C1 segment of cervical spinal cord (tissue), 14 donors: ENCODE results near the gene PISD.

Experiments used
- DNase-seq, 14 donors: peaks; one replicate each; lab custom pipeline; 2025; lab: John Stamatoyannopoulos, UW

Gene PISD

DNA sequence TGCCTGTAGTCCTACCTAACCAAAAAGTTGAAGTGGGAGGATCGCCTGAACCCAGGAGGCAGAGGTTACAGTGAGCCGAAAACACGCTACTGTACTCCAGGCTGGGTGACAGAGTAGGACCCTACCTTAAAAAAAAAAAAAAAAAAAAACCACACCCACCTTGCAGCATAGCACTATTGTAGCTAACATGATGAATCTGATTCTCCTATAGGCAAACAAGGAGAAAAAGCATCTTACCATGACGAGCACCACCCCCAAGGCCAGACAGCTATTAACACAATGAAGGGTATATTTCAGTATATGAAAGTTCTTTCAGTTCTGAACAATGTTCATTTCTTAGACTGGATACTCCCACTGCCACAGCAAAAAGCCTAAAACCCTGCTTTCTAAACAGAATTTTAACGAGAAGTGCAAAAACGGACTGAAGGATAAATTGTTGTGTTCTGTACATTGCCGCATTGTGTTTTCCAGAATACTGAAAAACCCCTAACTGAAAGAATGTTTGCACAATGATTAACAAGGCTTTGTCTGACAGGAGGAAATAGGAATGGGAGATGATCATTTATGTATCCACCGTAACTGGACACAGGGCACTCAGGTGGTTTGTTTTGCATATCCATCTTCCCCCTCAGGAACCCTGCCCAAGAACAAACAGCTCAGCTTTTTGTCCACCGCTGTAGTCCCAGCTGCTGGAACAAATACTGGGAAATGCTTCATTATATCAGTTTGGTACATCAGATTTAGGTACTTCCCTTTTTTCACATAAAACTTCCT lies 8.9 kb downstream of the PISD start:
- no peak for DNase-seq

DNA sequence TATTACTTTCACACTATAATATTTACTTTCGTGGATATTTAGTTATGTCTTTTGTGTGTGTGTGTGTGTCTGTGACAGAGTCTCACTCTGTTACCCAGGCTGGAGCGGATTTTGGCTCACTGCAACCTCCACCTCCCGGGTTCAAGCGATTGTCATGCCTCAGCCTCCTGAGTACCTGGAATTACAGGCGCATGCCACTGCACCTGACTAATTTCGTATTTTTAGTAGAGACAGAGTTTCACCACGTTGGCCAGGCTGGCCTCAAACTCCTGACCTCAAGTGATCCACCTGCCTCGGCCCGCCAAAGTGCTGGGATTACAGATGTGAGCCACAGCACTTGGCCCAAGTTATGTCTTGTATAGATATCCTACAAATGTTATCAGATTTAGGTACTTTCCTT lies 9.9 kb downstream of the PISD start:
- DNase-seq, result no peak

DNA sequence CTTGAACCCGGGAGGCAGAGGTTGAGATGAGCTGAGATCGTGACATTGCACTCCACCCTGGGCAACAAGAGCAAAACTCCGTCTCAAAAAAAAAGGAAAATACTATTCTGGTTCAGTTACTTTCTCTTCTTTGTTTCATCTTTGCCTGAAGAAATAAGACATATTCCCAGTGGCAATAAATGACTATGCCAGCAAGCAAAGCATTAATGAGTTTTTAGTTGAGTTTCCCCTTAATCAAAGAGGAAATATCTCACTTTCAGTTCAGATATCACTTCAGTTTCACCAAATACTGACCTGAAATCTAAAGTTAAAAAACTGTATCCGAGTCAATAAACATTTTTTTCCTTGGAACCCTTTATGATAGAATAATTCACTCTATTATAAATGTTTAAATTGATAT lies 10.4 kb downstream of the PISD start:
- DNase-seq, result no peak

DNA sequence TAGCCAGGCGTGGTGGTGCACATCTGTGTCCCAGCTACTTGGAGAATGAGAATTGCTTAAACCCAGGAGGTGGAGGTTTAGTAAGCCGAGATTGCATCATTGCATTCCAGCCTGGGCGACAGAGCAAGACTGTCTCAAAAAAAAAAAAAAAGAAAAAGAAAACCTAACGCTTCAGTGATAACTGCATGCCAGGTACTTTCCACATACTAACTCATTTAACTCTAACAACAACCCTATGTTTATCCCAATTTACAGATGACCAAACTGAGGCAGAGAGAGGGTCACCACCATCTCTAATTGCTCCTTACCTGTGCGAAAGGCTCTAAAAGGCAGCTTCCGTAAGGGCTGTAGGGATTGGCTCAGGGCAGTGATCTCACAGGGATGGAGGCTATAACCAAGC lies 11.6 kb downstream of the PISD start:
- no peak for DNase-seq

DNA sequence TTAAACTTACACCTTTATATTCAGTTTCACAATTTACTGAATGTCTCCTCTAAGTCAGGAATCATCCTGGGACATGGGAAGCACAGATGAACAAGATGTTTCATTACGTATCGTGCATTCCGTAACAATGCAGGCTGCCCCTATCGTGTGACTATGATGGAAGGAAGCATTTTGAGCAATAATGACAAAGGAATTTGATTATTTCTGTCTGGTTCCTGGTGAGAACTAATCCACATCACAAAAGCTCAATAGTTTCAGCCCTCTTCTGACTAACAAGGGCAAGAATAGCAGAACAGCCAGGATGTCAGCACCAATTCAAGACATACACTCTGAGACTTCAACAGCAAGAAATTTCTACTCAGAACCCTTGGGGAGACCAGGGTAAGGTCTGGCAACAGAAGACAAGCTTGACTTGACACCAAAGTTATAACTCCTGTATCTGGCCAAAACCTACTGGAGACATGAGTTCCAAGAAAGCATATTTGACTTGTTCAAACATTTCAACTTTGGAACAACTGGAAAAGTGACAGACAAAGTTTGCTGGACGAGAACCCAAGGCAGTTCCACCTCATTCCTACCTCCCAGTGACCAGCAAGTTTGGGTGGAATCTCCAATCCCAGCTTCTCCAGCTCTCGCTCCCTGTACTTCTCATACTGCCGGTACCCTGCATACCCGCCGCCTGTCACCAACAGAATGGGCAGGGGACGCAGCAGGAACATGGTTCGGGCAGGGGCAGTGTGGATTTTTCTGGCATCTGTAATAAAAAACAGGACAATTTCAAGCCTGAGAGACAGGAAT lies 14.3 kb downstream of the PISD start:
- no peak for DNase-seq

DNA sequence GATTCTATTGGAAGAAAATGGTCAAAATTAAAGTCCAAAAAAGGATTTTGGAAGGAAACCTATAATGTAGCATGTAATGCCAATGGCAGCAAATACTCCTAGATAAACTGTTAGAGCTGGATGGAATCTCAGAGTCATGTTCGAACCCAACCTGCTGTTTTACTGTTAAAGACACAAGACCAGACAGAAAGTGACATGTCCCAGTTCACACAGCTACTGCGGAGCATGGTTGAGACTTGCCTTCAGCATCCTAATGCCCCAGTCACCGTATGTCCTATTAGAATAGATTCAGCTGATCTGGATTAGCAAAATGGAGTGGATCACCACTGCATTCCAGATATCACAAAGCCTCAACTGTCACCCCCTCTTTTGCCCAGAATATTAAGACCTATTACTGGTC lies 14.9 kb downstream of the PISD start:
- DNase-seq, result no peak

DNA sequence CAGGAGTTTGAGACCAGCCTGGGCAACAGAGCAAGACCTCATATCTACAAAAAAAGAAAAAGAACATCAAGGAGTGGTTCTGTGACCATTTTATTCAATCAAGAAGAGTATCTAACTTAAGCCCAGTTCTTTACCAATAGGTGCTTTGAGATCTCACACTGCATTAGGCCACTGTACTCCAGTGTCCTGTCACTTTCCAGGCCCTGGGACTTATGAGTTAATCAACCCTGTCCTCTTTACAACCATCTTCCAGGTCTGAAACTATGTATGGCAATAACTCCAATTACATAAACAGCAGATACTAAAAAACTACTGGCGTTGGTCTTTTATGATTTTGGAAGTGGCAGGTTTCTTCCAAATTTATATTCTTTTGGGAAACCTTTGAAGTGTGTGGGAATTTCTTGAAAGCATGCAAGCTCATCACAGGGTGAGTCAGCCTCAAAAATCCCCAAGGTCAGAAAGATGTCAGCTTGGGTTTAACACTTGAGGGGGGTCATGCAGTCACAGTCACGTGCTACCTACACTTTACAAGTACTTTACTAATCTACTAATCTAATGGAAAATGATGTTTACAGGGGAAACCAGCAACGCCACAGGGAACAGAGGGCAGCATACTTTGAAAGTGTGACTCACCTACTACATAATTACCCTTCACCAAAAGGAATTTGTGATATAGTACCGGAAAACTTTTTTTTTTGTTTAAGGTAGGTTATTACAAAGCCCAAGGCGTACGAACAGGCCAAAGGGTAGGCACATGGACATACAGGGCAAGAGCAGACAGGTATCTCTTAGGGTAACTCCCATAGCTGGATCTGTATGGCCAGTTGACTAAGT lies 15.6 kb downstream of the PISD start:
- DNase-seq, result no peak

DNA sequence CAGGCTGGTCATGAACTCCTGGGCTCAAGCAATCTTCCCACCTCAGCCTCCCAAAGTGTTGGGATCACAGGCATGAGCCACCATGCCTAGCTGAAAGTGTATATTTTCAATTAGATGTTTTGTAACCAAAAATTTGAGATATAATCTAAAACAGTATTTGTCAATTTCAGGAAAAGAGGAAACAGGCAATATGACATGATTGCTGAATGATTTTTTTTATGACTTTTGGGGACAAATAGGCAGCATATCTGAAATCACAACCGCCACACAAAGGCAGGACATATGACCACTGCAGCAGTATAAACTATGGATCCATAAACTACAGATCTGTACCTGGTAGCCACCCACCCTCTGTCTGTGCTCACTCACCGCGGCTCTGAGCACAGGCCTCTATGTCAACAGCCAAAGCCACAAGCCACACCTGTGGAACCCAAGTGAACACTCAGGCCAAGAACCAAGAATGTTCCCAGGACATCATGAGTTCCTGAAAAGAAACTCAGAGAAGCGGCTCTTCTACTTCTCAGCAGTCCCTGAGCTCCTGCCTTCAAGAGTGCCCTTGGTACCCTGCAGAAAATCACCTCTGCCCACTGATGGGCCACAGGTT lies 22.5 kb downstream of the PISD start:
- no peak for DNase-seq

DNA sequence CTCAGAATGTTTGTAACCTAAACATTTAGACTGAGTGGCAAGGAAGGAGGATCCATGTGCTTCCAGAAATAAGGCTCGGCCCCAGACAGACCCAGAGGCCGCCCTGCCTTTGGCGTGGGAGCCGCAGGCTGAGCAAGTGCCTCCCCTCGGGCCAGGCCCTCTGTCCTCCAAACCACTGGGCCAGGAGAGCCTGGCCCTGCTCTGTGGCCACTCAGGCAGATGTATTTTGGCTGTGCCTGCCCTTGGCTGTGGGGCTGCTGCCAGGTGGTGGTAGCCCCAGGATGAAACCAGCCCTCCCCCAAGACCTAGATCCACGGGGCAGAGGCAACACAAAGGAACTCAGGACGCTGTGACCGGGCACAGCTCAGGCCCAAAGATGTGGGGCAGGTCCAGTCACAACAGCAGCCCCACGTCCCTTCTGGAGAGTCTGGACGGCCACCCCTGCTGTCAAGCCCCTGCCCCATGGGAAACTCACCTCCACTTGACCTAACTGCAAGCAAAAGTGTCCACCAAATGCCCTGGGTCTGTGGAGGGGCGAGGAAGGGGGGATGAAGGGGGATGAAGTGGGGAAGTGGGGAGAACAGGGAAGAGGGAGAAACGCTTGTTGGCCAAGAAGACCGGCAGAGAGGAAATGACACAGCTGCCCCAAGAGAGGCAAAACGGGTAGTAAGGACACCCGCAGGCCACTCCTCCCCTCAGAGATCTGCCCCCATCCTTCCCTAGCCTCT lies 24.0 kb downstream of the PISD start:
- DNase-seq, result peak in 6 of 14 donors; percentile 11 to 73 (median 32)

DNA sequence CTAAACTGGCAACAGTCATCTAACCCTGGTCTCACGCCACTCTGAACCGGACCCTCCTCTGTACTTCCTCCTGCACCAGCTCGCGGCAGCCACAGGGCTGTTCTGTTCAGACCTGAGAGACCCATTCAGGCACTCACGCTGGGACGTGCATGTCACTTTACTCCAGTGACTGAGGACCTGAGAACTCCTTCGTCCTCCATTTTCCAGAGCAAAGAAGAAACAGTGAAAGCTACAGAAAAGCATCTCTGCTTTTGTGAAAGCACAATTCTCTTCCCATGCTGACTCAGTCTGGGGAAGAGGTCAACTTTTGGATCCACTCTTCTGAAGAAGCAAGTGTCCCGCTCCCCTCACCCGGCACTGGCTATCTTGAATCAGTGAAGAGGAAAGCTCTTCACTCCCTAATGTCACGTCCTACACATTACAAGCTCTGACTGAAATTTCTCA lies 24.5 kb downstream of the PISD start:
- DNase-seq, result peak in 1 of 14 donors; percentile 17

DNA sequence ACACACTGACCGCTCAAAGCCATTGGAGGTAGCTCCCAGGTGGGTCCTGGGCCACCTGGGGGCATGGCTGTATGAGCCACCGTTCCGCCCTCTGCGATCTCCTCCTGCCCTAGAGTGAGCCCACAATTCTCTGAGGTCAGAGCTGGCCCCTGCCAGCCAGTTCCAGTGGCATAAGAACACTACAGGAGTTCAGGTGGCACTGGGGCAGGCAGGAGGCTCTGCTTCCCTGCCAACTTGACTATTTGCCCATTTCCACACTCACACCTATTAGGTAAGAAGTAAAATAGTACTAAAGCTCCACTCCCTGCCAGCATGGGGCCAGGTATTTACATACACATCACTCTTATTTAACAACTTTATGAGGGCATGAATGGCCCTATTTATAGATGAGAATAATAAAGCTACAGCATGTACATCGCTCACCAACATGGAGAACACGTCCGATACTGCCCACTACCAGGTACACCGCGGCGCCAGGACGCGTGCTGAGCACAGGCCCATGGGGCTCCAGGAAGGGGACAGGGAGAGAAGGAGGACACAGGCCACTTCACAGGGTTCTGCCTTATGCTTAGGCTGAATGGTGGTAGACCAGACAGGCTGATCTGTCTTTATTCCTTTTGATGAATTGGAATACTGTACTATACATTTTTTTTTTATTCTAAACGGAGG lies 26.2 kb downstream of the PISD start:
- no peak for DNase-seq

DNA sequence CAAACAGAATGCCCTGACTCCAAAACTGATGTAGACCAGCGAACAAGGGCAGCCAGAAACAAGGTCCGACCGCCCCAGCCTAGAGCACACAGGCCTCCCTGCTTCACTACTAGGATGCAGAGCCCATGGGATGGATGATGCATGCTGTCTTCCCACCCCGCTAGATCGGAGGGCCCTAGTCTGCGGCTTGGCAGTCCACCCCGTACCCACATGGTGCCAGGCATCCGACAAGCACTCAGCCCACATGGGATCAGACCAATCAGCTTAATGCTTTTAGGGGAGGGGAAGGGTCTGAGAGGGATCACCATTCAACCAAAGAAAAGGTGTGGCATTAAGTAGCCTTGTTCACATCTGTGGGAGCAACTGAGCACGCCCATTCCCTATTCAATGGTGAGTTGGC lies 30.6 kb downstream of the PISD start:
- DNase-seq, result no peak

DNA sequence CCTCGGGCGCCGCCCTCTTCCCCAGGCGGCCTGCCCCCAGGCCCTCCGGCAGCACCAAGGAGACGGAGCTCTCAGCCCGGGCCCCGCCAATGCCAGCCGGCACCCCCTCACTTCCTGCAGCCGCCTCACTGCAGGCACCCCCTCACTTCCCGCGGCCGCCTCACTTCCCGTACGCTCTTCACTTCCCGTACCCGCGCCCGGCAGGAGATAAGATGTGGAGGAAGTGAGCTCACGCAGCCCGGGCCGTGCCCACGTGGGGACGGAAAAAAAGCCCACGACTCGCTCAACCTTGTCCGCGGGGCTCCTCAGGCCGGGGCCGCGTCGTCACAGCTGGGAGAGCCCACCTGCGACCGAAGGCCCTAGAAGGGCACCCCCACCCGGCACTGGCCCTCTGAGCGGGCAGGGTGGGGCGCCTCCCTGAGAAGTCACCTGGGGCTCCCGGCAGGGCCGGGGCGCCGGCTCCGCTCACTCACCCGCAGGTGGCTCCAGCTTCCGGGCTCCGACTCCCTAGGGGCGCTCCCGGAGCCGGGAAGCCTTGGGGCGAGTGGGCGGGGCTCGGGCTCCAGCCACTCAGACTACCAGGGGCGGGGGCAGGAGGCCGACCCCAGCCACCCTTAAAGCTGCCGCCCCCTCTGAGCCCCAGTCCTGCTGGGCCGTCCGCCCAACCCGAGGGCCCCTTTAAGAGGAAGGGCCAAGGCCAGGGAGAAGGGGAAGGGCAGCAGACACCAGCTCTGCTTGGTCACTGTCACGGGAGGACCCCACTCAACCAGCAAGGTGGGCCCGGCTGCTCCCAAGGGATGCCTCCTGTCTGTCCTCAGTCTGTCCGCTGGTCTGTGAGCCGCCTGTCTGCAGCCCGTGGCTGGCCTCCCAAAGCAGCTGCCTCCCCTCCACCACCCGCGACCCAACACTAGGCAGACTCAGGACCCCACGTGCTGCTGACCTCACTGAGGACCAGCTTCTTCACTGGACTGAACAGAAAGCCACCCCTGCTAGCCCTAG lies 31.4 kb downstream of the PISD start:
- DNase-seq, result peak in 12 of 14 donors; percentile 55 to 92 (median 72)

DNA sequence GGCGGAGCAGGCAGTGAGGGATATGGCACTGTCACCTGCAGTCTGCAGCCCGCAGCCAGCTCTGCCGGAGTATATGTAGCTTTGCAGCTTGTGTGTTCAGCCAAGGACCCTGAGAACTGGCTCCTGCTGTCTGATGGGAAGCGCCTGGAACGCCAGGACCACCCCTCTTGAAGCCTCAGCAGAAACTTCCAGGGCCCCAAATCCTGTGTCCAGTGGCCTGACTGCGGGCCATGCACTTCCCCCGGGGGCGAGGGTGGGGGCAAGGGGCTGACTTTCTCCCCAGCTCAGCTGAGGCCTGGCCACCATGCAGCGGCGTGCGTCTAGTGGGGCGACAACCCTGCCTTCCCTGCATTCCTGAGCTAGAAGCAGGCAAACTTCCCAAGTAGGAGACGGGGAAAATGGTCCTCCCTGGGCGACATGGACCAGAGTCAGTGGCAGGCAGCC lies 32.3 kb downstream of the PISD start:
- no peak for DNase-seq

DNA sequence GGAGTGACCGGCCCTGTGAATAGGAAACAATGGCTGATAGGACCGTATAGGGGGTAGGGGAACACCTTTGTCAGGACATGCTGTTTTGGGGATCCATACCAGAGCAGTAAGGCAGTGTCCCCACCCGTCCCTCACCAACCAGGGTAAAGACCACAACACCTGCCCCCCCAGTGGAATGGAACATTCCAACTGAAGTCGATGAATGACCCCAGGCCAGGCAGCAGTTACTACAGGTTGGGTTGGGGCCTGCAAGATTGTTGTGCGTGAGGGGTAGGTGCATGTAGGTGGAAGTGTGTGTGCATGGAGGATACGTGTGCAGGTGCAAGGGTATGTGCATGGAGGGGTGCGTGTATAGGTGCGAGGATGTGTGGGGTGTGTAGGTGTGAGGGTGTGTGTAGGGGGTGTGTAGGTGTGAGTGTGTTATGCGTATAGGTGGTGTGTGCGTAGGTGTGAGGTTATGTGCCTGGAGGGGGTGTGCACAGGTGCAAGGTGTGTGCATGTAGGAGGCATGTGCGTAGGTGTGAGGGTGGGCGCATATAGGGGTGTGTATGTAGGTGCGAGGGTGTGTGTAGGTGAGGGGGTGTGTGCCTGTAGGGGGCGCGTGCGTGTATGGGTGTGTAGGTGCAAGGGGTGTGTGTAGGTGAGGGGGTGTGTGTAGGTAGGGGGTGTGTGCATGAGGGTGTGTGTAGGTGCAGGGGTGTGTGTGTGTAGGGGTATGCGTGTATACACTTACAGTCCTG lies 32.9 kb downstream of the PISD start:
- no peak for DNase-seq

DNA sequence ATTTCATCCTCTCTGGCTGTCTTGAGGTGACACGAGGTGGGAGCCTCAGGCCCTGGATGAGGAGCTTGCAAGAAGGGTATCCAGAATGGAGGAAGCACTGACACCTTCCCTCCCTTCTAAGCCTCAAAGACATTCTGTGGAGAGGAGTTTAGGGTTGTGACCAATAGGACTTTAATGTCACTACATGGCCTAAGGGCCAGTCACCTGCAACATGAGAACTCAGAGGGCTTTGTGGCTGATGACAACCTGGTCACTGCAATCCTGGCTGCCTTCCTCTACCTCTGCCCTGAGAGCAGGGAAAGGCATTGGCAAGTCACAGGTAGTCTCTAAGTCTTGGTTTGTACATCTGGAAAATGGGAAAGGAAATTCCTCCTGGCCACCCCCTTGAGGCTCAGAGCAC lies 33.7 kb downstream of the PISD start:
- no peak for DNase-seq

DNA sequence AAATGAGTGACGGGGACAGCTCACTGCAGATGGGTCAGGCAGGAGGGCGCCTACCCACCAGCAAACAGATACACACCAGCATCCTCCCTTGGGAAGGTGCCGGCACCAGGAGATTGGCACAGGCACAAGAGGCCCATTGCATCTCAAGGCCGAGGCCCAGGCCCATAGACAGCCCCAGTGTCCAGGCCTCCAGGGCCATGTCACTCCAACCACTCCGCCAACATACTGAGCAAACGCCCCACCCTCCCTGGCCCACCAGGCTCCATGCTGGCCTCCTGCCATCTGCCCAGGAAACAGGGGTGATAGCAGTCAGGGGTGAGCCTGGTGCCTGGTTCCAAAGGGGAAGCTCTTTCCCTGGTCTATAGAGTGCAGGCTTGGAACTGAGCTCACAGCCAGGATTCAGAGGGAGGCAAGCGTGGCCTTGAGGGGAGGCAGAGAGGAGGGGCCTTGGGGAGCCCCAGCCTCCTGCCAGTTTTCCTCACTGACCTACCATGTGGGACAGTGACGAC lies 34.7 kb downstream of the PISD start:
- DNase-seq, result peak in 1 of 14 donors; percentile 27
